ENCODE data around the gene SEL1L.
"Not testable (repeated sequence)": the region's sequence is repeated elsewhere in the genome, so short reads cannot be mapped to it uniquely, and the experiment has no call there.

The SEL1L gene

GRCh38 chr14:81516986-81517797 lies 16.5 kb downstream of the SEL1L start:
- Histone ChIP-seq H3K4me3 (ENCODE audit: low read depth, low read length) (no peak overlapping the region), H3K4me1 (no peaks in the 10 kb centered on the region), H3K36me3 (0 out of 2 replicates have a peak, but pooled peaks cover 3% of the 10 kb centered on the region), H3K27me3 (no peaks in the 10 kb centered on the region), H3K9me3 (no peaks in the 10 kb centered on the region; the same call in 1 of the 2 replicates)
- TF ChIP-seq CTCF (IDR thresholded peaks at IDR 0.05; ENCODE audit: low read depth, low read length) = no peak
- no peak for DNase-seq

- H3K9me3 ChIP-seq; H3K4me3 ChIP-seq (ENCODE audit: low read depth, low read length); H3K27me3 ChIP-seq; H3K36me3 ChIP-seq; H3K4me1 ChIP-seq; DNase-seq: not testable (repeated sequence)
These were observed 17.7 kb downstream of the SEL1L start for GRCh38 chr14:81515927-81516326.

- DNase-seq; H3K4me1 ChIP-seq; H3K9me3 ChIP-seq; H3K4me3 ChIP-seq (ENCODE audit: low read depth, low read length); H3K36me3 ChIP-seq; H3K27me3 ChIP-seq: not testable (repeated sequence)
These were observed 20.8 kb downstream of the SEL1L start for GRCh38 chr14:81512826-81513225.

- no peak overlapping the region for H3K4me3 ChIP-seq (ENCODE audit: low read depth, low read length)
- no peak for TF ChIP-seq CTCF (IDR thresholded peaks at IDR 0.05; ENCODE audit: low read depth, low read length)
- DNase-seq = no peak
- H3K27me3 ChIP-seq = no peaks in the 10 kb centered on the region
- 0 out of 2 replicates have a peak, but pooled peaks cover 3% of the 10 kb centered on the region for H3K4me1 ChIP-seq
- H3K9me3 ChIP-seq = no peaks in the 10 kb centered on the region; the same call in 1 of the 2 replicates
- H3K36me3 ChIP-seq = no peaks in the 10 kb centered on the region; the same call in none of the 2 replicates
These were observed 22.3 kb downstream of the SEL1L start for GRCh38 chr14:81511111-81511904.

GRCh38 chr14:81509838-81510452 lies 23.7 kb downstream of the SEL1L start:
- TF ChIP-seq CTCF (IDR thresholded peaks at IDR 0.05; ENCODE audit: low read depth, low read length) = no peak
- DNase-seq = no peak
- Histone ChIP-seq H3K4me1 (0 out of 2 replicates have a peak, but pooled peaks cover 3% of the 10 kb centered on the region), H3K27me3 (no peaks in the 10 kb centered on the region), H3K36me3 (peaks cover 5% of the 10 kb centered on the region), H3K9me3 (no peaks in the 10 kb centered on the region; the same call in 1 of the 2 replicates), H3K4me3 (ENCODE audit: low read depth, low read length) (peak overlapping the region; percentile 12)

- peaks cover 9% of the 10 kb centered on the region for H3K36me3 ChIP-seq
- H3K9me3 ChIP-seq = no peaks in the 10 kb centered on the region; the same call in 1 of the 2 replicates
- 0 out of 2 replicates have a peak, but pooled peaks cover 3% of the 10 kb centered on the region for H3K4me1 ChIP-seq
- DNase-seq = no peak
- no peaks in the 10 kb centered on the region for H3K27me3 ChIP-seq
- no peak overlapping the region for H3K4me3 ChIP-seq (ENCODE audit: low read depth, low read length)
- no peak for TF ChIP-seq CTCF (IDR thresholded peaks at IDR 0.05; ENCODE audit: low read depth, low read length)
These were observed 24.3 kb downstream of the SEL1L start for GRCh38 chr14:81509321-81509720.

Data from BE2C (cell line).